ENCODE data around the gene PTCD1. TPM values are rescaled to one million over a fixed set of nuclear protein-coding genes. Genes with fewer than 3 reads are reported as not detected.
A peak's percentile ranks its signal among the peaks of the same experiment; 100 is the strongest.

PTCD1 gene
- total and polyA plus RNA-seq, 9 of the 15 experiments (the other 6 are each of a cell fraction or from before 2014, with no cell fraction given): 0.46 to 17.1 (median 6.2) TPM

DNA sequence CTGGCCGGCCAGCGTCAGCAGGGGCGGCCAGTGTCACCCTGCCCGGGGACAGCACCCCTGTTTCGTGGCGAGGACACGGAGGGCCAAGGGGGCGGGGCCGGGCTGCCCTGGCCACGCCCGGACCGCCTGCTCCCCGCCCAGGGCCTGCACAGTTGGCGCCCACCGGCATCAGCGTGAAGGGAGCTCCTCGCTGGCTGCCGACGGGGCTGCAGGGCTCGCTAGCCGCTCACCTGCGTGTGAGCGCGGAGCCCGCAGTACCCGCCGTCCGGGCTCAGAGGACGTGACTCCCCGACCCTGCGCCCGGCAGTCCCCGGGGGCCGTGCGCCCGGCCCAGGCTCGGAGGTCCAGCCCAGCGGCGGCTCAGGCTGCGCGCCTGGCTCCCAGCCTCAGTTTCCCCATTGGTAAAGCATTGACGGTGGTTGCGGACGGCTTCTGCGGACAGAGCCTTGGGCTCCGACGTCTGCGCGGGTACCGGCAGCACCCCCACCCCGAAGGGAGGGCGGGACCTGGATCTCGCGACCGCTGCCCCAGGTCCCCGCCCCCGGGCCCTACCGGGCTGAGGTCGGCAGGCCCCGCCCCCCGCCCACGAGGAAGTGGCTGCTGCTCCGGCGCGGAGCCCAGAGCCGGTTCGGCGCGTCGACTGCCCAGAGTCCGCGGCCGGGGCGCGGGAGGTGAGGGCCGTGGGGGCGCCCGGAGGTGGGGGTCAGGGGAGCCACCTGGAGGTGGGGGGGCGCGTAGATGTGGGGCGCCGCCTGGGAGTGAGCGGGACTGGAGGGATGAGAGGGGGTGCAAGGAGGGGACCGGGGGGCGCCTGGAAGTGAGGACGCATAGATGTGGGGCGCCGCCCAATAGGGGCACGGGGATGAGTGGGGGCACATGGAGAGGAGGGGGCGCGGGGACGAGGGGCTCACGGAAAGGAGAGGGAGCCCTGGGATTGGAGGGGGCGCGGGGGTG, 64.2 kb downstream of the PTCD1 start, which contains the start of gene ARPC1B (continued):
- TF ChIP-seq, protein P1, sequence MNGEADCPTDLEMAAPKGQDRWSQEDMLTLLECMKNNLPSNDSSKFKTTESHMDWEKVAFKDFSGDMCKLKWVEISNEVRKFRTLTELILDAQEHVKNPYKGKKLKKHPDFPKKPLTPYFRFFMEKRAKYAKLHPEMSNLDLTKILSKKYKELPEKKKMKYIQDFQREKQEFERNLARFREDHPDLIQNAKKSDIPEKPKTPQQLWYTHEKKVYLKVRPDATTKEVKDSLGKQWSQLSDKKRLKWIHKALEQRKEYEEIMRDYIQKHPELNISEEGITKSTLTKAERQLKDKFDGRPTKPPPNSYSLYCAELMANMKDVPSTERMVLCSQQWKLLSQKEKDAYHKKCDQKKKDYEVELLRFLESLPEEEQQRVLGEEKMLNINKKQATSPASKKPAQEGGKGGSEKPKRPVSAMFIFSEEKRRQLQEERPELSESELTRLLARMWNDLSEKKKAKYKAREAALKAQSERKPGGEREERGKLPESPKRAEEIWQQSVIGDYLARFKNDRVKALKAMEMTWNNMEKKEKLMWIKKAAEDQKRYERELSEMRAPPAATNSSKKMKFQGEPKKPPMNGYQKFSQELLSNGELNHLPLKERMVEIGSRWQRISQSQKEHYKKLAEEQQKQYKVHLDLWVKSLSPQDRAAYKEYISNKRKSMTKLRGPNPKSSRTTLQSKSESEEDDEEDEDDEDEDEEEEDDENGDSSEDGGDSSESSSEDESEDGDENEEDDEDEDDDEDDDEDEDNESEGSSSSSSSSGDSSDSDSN (IDR thresholded peaks at IDR 0.05; ENCODE audit: borderline replicate concordance in 1 of 2, low read depth in 2 of 2, low read length in 2 of 2): 0 out of 4 replicates have a peak, but pooled peaks of 1 of the 2 experiments have one; percentile 40
- TF ChIP-seq SIN3A (IDR thresholded peaks at IDR 0.05; ENCODE audit: borderline replicate concordance in 2 of 2, control insufficient read depth in 1 of 2, low read depth in 2 of 2, low read length in 2 of 2) (peak in 1 of 2 experiments; percentile 94; a peak in 2 of 4 replicates), CHD2 (IDR thresholded peaks at IDR 0.05; ENCODE audit: low read depth, low read length) (peak; percentile 82), BMI1 (IDR thresholded peaks at IDR 0.05; ENCODE audit: low read length) (no peak), FOXK2 (conservative IDR thresholded peaks at IDR 0.05 in 1 of 2, IDR thresholded peaks at IDR 0.05 in 1 of 2; ENCODE audit: low read depth in 2 of 2) (no peak), C11orf30 (IDR thresholded peaks at IDR 0.05; ENCODE audit: low read depth) (no peak), FOXM1 (IDR thresholded peaks at IDR 0.05; ENCODE audit: low read depth) (no peak), FOXM1 (CRISPR knock-in tag; IDR thresholded peaks at IDR 0.05; ENCODE audit: low read depth) (no peak), ZNF717 (CRISPR knock-in tag; IDR thresholded peaks at IDR 0.05) (no peak)
- TF ChIP-seq, protein P2, sequence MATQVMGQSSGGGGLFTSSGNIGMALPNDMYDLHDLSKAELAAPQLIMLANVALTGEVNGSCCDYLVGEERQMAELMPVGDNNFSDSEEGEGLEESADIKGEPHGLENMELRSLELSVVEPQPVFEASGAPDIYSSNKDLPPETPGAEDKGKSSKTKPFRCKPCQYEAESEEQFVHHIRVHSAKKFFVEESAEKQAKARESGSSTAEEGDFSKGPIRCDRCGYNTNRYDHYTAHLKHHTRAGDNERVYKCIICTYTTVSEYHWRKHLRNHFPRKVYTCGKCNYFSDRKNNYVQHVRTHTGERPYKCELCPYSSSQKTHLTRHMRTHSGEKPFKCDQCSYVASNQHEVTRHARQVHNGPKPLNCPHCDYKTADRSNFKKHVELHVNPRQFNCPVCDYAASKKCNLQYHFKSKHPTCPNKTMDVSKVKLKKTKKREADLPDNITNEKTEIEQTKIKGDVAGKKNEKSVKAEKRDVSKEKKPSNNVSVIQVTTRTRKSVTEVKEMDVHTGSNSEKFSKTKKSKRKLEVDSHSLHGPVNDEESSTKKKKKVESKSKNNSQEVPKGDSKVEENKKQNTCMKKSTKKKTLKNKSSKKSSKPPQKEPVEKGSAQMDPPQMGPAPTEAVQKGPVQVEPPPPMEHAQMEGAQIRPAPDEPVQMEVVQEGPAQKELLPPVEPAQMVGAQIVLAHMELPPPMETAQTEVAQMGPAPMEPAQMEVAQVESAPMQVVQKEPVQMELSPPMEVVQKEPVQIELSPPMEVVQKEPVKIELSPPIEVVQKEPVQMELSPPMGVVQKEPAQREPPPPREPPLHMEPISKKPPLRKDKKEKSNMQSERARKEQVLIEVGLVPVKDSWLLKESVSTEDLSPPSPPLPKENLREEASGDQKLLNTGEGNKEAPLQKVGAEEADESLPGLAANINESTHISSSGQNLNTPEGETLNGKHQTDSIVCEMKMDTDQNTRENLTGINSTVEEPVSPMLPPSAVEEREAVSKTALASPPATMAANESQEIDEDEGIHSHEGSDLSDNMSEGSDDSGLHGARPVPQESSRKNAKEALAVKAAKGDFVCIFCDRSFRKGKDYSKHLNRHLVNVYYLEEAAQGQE (IDR thresholded peaks at IDR 0.05; ENCODE audit: borderline replicate concordance): no peak
- TF ChIP-seq, protein P2 (CRISPR knock-in tag; IDR thresholded peaks at IDR 0.05; ENCODE audit: low read depth): 0 out of 2 replicates have a peak, but pooled peaks have one; percentile 60
- TF ChIP-seq, protein P3, sequence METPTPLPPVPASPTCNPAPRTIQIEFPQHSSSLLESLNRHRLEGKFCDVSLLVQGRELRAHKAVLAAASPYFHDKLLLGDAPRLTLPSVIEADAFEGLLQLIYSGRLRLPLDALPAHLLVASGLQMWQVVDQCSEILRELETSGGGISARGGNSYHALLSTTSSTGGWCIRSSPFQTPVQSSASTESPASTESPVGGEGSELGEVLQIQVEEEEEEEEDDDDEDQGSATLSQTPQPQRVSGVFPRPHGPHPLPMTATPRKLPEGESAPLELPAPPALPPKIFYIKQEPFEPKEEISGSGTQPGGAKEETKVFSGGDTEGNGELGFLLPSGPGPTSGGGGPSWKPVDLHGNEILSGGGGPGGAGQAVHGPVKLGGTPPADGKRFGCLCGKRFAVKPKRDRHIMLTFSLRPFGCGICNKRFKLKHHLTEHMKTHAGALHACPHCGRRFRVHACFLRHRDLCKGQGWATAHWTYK (CRISPR knock-in tag; IDR thresholded peaks at IDR 0.05): 0 out of 2 replicates have a peak, but pooled peaks have one; percentile 22
